ENCODE measurements around the gene RILPL1. TPM values are rescaled to one million over a fixed set of nuclear protein-coding genes. Genes with fewer than 3 reads are reported as not detected.

RILPL1 gene
- total and polyA plus RNA-seq, 8 donors = 3.0 to 8.8 (median 4.1) TPM

GRCh38 chr12:123427036-123427769 is 106.3 kb downstream of the RILPL1 start:
- ATAC-seq = no peak
- Histone ChIP-seq H3K36me3 (no peaks in the 10 kb centered on the region), H3K9me3 (no peaks in the 10 kb centered on the region), H3K4me1 (no peaks in the 10 kb centered on the region), H3K4me3 (no peak overlapping the region), H3K27me3 (no peaks in the 10 kb centered on the region), H3K27ac (no peak overlapping the region)
- no peak for FAIRE-seq
- TF ChIP-seq CTCF (IDR thresholded peaks at IDR 0.05) = no peak
- intact Hi-C loops (cut with DNase I) = no loop called here
- no peak for DNase-seq
- 94 to 96% methylated on average over 8 of the region's 8 CpGs for WGBS, 2 donors

GRCh38 chr12:123421314-123421713 is 112.2 kb downstream of the RILPL1 start:
- Histone ChIP-seq H3K9me3 (no peaks in the 10 kb centered on the region), H3K4me3 (no peak overlapping the region), H3K27me3 (no peaks in the 10 kb centered on the region), H3K4me1 (no peaks in the 10 kb centered on the region), H3K27ac (no peak overlapping the region), H3K36me3 (no peaks in the 10 kb centered on the region)
- WGBS, 2 donors = 94 to 96% methylated on average over 1 to 2 of the region's 2 CpGs
- no peak for FAIRE-seq
- ATAC-seq = no peak
- intact Hi-C loops (cut with DNase I) = no loop called here
- no peak for TF ChIP-seq CTCF (IDR thresholded peaks at IDR 0.05)
- no peak for DNase-seq

Small RNA genes lying within 50 kb of the gene (microRNA-seq; reads per million reads assigned to microRNA genes)
- gene MIR3908 = 0 reads per million in 2 donors

Other genes with a start within 250 kb of the RILPL1 start
- gene SBNO1, start 168.9 kb downstream of the RILPL1 start, total RNA-seq = 10 to 100 TPM in 3 of 6 donors, 1 to 10 TPM in 3; 7.9 to 16.3 (median 10.5) TPM
- gene SBNO1, start 168.9 kb downstream of the RILPL1 start, polyA plus RNA-seq = 1 to 10 TPM; 2.6 to 4.2 TPM
- gene KMT5A, start 149.6 kb downstream of the RILPL1 start, total RNA-seq = 10 to 100 TPM; 13.7 to 27.9 (median 18.8) TPM
- gene KMT5A, start 149.6 kb downstream of the RILPL1 start, polyA plus RNA-seq = 10 to 100 TPM; 34.8 to 41.9 TPM
- gene RILPL2, start 97.0 kb downstream of the RILPL1 start, total RNA-seq = 1 to 10 TPM in 4 of 6 donors, under 1 TPM in 2; 0.83 to 1.9 (median 1.1) TPM
- 1 to 10 TPM; 1.7 to 2.1 TPM for gene RILPL2, start 97.0 kb downstream of the RILPL1 start, polyA plus RNA-seq
- gene SNRNP35, start 75.6 kb downstream of the RILPL1 start, total RNA-seq = 10 to 100 TPM in 1 of 6 donors, 1 to 10 TPM in 5; 6.2 to 13.9 (median 8.3) TPM
- gene SNRNP35, start 75.6 kb downstream of the RILPL1 start, polyA plus RNA-seq = 10 to 100 TPM; 53.0 to 59.4 TPM
- 100 to 1,000 TPM; 148 to 245 (median 228) TPM for gene TMED2, start 50.8 kb upstream of the RILPL1 start, total RNA-seq
- gene TMED2, start 50.8 kb upstream of the RILPL1 start, polyA plus RNA-seq = 10 to 100 TPM; 36.2 to 89.1 TPM
- 10 to 100 TPM in 3 of 6 donors, 1 to 10 TPM in 3; 6.6 to 13.0 (median 10.1) TPM for gene DDX55, start 68.4 kb upstream of the RILPL1 start, total RNA-seq
- 10 to 100 TPM; 15.0 to 21.8 TPM for gene DDX55, start 68.4 kb upstream of the RILPL1 start, polyA plus RNA-seq
- 10 to 100 TPM; 15.6 to 26.7 (median 22.8) TPM for gene EIF2B1, start 100.0 kb upstream of the RILPL1 start, total RNA-seq
- 10 to 100 TPM; 17.5 to 28.6 TPM for gene EIF2B1, start 100.0 kb upstream of the RILPL1 start, polyA plus RNA-seq
- gene GTF2H3, start 100.1 kb upstream of the RILPL1 start, total RNA-seq = 10 to 100 TPM in 2 of 6 donors, 1 to 10 TPM in 4; 5.3 to 12.4 (median 9.1) TPM
- 1 to 10 TPM; 2.9 to 4.7 TPM for gene GTF2H3, start 100.1 kb upstream of the RILPL1 start, polyA plus RNA-seq
- gene TCTN2, start 137.4 kb upstream of the RILPL1 start, total RNA-seq = 1 to 10 TPM; 4.2 to 9.9 (median 6.5) TPM
- gene TCTN2, start 137.4 kb upstream of the RILPL1 start, polyA plus RNA-seq = 1 to 10 TPM; 4.2 to 8.7 TPM
- 10 to 100 TPM in 5 of 6 donors, 1 to 10 TPM in 1; 9.6 to 15.5 (median 13.4) TPM for gene ATP6V0A2, start 178.6 kb upstream of the RILPL1 start, total RNA-seq
- 1 to 10 TPM; 4.3 to 5.8 TPM for gene ATP6V0A2, start 178.6 kb upstream of the RILPL1 start, polyA plus RNA-seq
- under 1 TPM in 5 of 6 donors, not detected in 1; 0.08 to 0.59 (median 0.14) TPM for gene DNAH10, start 228.6 kb upstream of the RILPL1 start, total RNA-seq
- gene DNAH10, start 228.6 kb upstream of the RILPL1 start, polyA plus RNA-seq = under 1 TPM; 0.02 to 0.04 TPM

Data from pancreas (tissue), 10 donors.